D721Med (cell line): Measurements from ENCODE around the gene FBLN2.

Experiments used
- DNase-seq: peaks from one replicate; pipeline ENCODE4 v3.0.0; 2011; ENCODE audit warnings: low spot score; ENCODE audit not compliant: insufficient read length
- FAIRE-seq: peaks from 2 replicates; lab custom pipeline; 2011; peaks lifted over from hg19 to GRCh38; lab: Jason Lieb, UNC
- CTCF ChIP-seq: IDR thresholded peaks from 2 replicates; pipeline ENCODE4 v1.5.1; 2012; ENCODE audit warnings: mild to moderate bottlenecking, control low read depth; ENCODE audit not compliant: insufficient read depth; ENCODE audit errors: missing control alignments

FBLN2 gene

GRCh38 chr3:13514639-13515435 is 34.1 kb upstream of the FBLN2 start:
- no peak for FAIRE-seq
- no peak for DNase-seq
- no peak for TF ChIP-seq CTCF

GRCh38 chr3:13515786-13516759 is 32.9 kb upstream of the FBLN2 start:
- no peak for FAIRE-seq
- TF ChIP-seq CTCF, result no peak
- no peak for DNase-seq

- no peak for TF ChIP-seq CTCF
- DNase-seq, result no peak
- no peak for FAIRE-seq
These were observed 32.2 kb upstream of the FBLN2 start for GRCh38 chr3:13516760-13517135.

- no peak for TF ChIP-seq CTCF
- no peak for DNase-seq
- no peak for FAIRE-seq
These were observed 31.5 kb upstream of the FBLN2 start for GRCh38 chr3:13517253-13517977.

GRCh38 chr3:13518516-13518953 is 30.4 kb upstream of the FBLN2 start:
- FAIRE-seq (no peak), DNase-seq (no peak)
- no peak for TF ChIP-seq CTCF

- no peak for FAIRE-seq
- no peak for DNase-seq
- no peak for TF ChIP-seq CTCF
These were observed 29.7 kb upstream of the FBLN2 start for GRCh38 chr3:13519006-13519791.
